Immature natural killer cell (primary cell): ENCODE data around the gene ITPR2. TPM values are rescaled to one million over a fixed set of nuclear protein-coding genes. Genes with fewer than 3 reads are reported as not detected.
"Not testable (repeated sequence)": the region's sequence is repeated elsewhere in the genome, so short reads cannot be mapped to it uniquely, and the experiment has no call there.

Source experiments
- DNase-seq, 3 donors: peaks; one replicate each; pipeline ENCODE4 v3.0.0; 2022; ENCODE audit warnings: mixed read lengths in 1 of 3
- H3K27ac Mint-ChIP-seq, 6 donors: one replicate each; pipeline ENCODE4 v1.8.0; 2020; ENCODE audit warnings: mixed read lengths in 6 of 6, mild to moderate bottlenecking in 5 of 6, inconsistent platforms in 4 of 6, moderate library complexity in 3 of 6
- H3K27me3 Mint-ChIP-seq, 3 donors: one replicate each; pipeline ENCODE4 v1.8.0; 2020 to 2021; ENCODE audit warnings: low read depth in 3 of 3, mild to moderate bottlenecking in 3 of 3, mixed read lengths in 3 of 3, moderate library complexity in 3 of 3, inconsistent platforms in 1 of 3
- H3K36me3 Mint-ChIP-seq, 3 donors: one replicate each; pipeline ENCODE4 v1.8.0; 2020; ENCODE audit warnings: mixed read lengths in 3 of 3, inconsistent platforms in 2 of 3, mild to moderate bottlenecking in 2 of 3
- H3K4me1 Mint-ChIP-seq, 2 donors: one replicate each; pipeline ENCODE4 v1.8.0; 2020; ENCODE audit warnings: inconsistent platforms in 2 of 2, mild to moderate bottlenecking in 2 of 2, mixed read lengths in 2 of 2, moderate library complexity in 1 of 2
- H3K4me3 Mint-ChIP-seq, 5 donors: one replicate each; pipeline ENCODE4 v1.8.0; 2020; ENCODE audit warnings: mild to moderate bottlenecking in 5 of 5, mixed read lengths in 5 of 5, inconsistent platforms in 3 of 5, moderate library complexity in 3 of 5
- H3K9me3 Mint-ChIP-seq, 6 donors: one replicate each; pipeline ENCODE4 v1.8.0; 2020; ENCODE audit warnings: mild to moderate bottlenecking in 6 of 6, mixed read lengths in 6 of 6, inconsistent platforms in 4 of 6, moderate library complexity in 3 of 6
- polyA plus RNA-seq, 3 donors: library from polyadenylated mRNA; unstranded; fragments of 300-500 nt; fragmentation: Illumina TruSeq; gene quantifications; one replicate each; pipeline ENCODE4 v1.2.3, GENCODE V29; 2021

ITPR2 gene
- polyA plus RNA-seq, 3 donors from 2014 or later: 7.2 to 23.4 (median 7.4) TPM

DNA sequence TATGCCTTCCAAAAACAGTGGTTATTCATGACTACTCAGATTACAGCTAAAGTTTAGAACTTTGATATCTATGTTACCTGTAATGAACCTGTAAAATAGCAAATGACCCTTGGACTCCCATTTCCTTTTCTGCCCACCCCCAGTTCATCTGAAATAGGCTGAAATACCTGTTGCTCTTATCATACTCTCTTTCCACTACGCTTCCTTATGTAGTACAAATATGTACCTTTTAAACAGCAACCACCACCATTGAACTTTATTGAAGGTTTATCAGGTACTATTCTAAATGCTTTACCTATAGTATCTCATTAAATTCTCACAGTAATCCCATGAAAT is 398.0 kb downstream of the ITPR2 start:
- H3K36me3 Mint-ChIP-seq: peaks cover 8 to 15% (median 14%) of the 10 kb centered on the region in 3 donors
- H3K9me3 Mint-ChIP-seq: no peaks in the 10 kb centered on the region
- DNase-seq: no peak
- no peaks in the 10 kb centered on the region for H3K27me3 Mint-ChIP-seq
- no peaks in the 10 kb centered on the region for H3K4me1 Mint-ChIP-seq
- H3K4me3 Mint-ChIP-seq: no peak overlapping the region
- H3K27ac Mint-ChIP-seq: no peak overlapping the region

DNA sequence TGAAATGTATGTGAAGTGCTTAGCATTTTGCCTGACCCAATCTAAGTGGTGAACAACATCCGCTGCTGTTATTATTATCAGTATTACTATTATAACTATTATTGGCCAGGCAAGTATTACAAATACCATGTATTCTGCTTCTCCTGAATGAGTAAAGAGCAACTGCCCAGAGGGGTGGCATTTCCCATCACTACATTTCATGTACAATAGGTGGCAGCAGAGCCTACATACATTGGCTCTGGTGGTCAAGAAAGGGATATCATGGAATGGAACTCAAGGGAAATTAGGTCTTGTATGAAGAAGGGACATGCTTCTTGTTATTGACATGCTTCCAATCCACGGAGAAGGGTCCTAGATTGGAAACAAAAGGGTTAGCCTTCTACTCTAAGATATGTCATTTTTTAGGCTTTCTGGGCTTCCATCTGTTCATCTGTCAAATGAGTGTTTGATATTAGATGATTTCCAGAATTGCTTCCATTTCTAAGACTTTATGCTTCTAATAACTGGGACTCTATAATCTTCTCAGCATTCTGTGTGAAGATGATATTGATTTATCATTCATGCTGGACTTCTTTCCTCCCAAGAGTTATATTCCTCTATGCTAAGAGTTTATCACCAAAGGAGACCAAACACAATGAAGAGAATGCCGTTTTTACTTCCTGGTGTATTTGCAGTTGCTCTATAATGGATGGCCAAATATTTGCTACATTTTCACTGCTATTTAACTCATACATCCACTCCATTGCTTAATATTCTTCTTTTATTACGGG is 398.5 kb downstream of the ITPR2 start:
- Mint-ChIP-seq H3K27ac (no peak overlapping the region), H3K9me3 (no peaks in the 10 kb centered on the region), H3K4me3 (no peak overlapping the region), H3K27me3 (no peaks in the 10 kb centered on the region), H3K4me1 (no peaks in the 10 kb centered on the region), H3K36me3 (peaks cover 12% of the 10 kb centered on the region in 3 donors)
- peak in 1 of 3 donors; percentile 3 for DNase-seq

DNA sequence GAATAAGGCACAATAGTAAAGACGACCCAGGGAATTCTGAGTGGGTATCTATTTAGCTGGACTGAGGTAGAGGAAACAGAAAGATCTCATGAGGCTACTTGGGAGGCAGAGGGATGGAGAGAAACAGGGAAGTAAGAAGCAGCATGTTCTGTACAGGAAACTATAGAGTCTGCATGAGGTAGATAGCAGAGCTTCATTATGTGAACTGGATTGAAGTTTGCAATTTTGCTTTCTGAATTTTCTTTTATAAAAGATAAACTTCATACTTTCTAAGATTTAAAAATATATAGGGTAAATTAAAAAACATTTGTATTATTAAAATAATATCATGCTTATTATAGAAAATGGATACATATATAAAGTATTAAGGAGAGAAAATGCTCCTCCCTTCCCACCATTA is 399.3 kb downstream of the ITPR2 start:
- H3K4me3 Mint-ChIP-seq, H3K9me3 Mint-ChIP-seq, H3K27ac Mint-ChIP-seq, DNase-seq, H3K27me3 Mint-ChIP-seq, H3K4me1 Mint-ChIP-seq: not testable (repeated sequence)
- peaks cover 7 to 10% (median 9%) of the 10 kb centered on the region in 3 donors for H3K36me3 Mint-ChIP-seq

GRCh38 chr12:26431211-26431610 is 401.8 kb downstream of the ITPR2 start:
- H3K36me3 Mint-ChIP-seq: peaks cover 6 to 23% (median 10%) of the 10 kb centered on the region in 3 donors

DNA sequence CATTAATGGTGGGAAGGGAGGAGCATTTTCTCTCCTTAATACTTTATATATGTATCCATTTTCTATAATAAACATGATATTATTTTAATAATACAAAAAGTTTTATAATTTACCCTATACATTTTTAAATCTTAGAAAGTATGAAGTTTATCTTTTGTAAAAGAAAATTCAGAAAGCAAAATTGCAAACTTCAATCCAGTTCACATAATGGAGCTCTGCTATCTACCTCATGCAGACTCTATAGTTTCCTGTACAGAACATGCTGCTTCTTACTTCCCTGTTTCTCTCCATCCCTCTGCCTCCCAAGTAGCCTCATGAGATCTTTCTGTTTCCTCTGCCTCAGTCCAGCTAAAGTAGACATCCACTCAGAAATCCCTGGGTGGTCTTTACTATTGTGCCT is 402.4 kb downstream of the ITPR2 start:
- H3K9me3 Mint-ChIP-seq, H3K27me3 Mint-ChIP-seq, DNase-seq, H3K27ac Mint-ChIP-seq, H3K4me3 Mint-ChIP-seq, H3K4me1 Mint-ChIP-seq: not testable (repeated sequence)
- peaks cover 6 to 29% (median 13%) of the 10 kb centered on the region in 3 donors for H3K36me3 Mint-ChIP-seq

More at GRCh38 chr12:26431211-26431610, 401.8 kb downstream of the ITPR2 start:
- no peak for DNase-seq
- H3K4me1 Mint-ChIP-seq: no peaks in the 10 kb centered on the region
- H3K27ac Mint-ChIP-seq: no peak overlapping the region
- no peak overlapping the region for H3K4me3 Mint-ChIP-seq
- no peaks in the 10 kb centered on the region for H3K9me3 Mint-ChIP-seq
- no peaks in the 10 kb centered on the region for H3K27me3 Mint-ChIP-seq

DNA sequence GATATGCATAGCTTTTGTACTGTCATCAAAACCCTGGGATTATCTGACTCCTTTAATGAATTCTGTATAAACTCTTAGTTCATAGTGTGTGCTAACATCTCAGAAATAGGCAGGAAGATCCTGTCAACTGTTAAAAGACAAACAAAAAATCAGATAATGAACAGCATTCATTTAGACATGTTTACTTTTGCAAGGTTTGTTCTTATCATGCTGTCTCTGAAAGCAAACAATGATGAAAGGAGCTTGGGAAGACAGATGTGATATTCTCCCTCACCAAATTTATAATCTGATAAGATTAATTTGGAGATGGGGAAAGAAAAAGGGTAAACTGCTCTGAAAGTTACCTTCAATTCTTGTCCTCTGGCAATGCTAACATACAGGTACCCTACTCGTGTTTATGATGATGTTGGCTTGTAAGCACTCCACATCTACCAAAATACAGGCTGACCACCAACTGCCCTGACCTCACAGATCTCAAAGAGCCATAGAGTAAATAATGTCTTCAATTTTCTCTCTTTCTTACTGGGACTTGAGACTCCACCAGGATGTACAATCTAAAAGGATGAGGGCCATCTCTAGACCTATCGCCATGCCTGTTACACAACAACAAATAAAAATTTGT is 403.8 kb downstream of the ITPR2 start:
- Mint-ChIP-seq H3K4me1 (no peaks in the 10 kb centered on the region), H3K27me3 (no peaks in the 10 kb centered on the region), H3K4me3 (no peak overlapping the region), H3K27ac (peak overlapping the region in 1 of 6 donors; percentile 9), H3K9me3 (no peaks in the 10 kb centered on the region), H3K36me3 (peaks cover 6 to 31% (median 14%) of the 10 kb centered on the region in 3 donors)
- no peak for DNase-seq

DNA sequence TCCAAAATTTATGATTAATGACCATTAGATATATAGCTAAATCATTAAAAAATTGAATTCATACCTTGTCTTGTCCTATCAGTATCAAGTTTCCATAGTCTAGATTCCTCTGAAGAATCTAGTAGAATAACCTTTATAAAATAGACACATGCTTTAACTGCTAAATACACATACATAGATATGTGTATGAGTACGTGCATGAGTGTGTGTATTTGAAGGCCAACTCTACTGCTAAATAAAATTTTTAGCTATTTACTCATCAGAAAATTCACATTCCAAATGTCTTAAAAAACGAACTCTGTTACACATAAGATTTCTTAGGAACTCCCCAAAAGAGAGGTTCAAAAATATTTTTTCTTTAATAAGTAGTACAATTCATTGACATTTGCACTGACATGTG is 404.6 kb downstream of the ITPR2 start:
- H3K27me3 Mint-ChIP-seq: no peaks in the 10 kb centered on the region
- peaks cover 6 to 31% (median 14%) of the 10 kb centered on the region in 3 donors for H3K36me3 Mint-ChIP-seq
- DNase-seq: no peak
- H3K4me3 Mint-ChIP-seq: no peak overlapping the region
- H3K9me3 Mint-ChIP-seq: no peaks in the 10 kb centered on the region
- H3K4me1 Mint-ChIP-seq: no peaks in the 10 kb centered on the region
- H3K27ac Mint-ChIP-seq: no peak overlapping the region

- Mint-ChIP-seq H3K36me3 (peaks cover 2 to 24% (median 12%) of the 10 kb centered on the region in 3 donors), H3K27ac (no peak overlapping the region), H3K27me3 (no peaks in the 10 kb centered on the region), H3K4me1 (no peaks in the 10 kb centered on the region), H3K4me3 (no peak overlapping the region), H3K9me3 (no peaks in the 10 kb centered on the region)
- DNase-seq: no peak
These were observed 406.3 kb downstream of the ITPR2 start for GRCh38 chr12:26426652-26427051.

DNA sequence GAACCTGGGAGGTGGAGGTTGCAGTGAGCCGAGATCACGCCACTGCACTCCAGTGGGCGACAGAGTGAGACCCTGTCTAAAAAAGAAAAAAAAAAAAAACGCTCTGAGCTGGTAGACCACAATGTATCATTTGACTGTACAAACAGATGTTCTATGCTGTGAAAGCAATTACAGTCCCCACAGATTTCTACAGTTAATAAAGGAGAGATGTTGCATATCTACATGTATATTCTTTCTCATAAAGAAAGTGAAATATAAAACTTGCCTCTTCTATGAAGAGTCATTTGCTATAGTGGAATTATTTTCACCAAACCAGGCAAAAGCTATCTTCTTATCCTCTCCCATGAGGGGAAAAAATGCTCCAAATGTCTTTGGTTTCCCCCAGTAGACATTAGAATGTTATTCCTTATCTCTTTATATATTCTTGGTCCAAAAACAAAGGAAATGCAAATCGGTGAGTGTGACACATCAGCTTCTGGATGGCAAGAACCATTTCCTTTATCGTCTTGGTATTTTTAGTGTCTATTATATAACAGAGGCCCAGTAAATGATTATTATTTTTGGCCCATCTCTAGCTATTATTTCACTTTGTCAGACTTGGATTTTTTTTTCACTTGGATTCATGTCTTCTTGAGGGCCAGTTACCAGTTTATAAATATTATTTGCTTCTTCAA is 407.3 kb downstream of the ITPR2 start:
- no peak overlapping the region for H3K27ac Mint-ChIP-seq
- H3K4me1 Mint-ChIP-seq: no peaks in the 10 kb centered on the region
- H3K4me3 Mint-ChIP-seq: no peak overlapping the region
- peaks cover 9 to 30% (median 19%) of the 10 kb centered on the region in 3 donors for H3K36me3 Mint-ChIP-seq
- no peaks in the 10 kb centered on the region for H3K27me3 Mint-ChIP-seq
- DNase-seq: no peak
- no peaks in the 10 kb centered on the region for H3K9me3 Mint-ChIP-seq

- Mint-ChIP-seq H3K27ac (no peak overlapping the region), H3K9me3 (no peaks in the 10 kb centered on the region), H3K36me3 (peaks cover 16 to 42% (median 24%) of the 10 kb centered on the region in 3 donors), H3K4me3 (no peak overlapping the region), H3K4me1 (no peaks in the 10 kb centered on the region), H3K27me3 (peaks cover 0 to 1% (median 0%) of the 10 kb centered on the region in 3 donors)
- no peak for DNase-seq
These were observed 410.1 kb downstream of the ITPR2 start for GRCh38 chr12:26422839-26423398.

DNA sequence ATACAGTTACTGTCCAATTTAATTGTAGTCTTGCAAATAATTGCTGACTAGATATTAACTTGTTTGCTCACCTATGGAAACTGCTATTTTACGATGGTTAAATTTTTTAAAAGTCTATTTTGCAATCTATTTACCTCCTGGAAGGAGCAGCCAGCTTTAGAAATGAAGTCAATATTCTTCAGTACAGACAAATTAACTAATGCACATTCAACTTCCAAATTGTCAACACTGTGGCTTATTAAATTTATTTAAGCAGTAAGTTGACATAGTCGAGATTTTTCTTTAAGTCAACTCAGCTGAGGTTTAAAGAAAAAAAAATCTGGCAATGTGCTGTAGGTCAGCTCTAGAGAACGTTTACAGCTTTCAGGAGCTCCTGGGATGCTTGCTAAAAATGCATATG is 416.4 kb downstream of the ITPR2 start:
- Mint-ChIP-seq H3K9me3 (no peaks in the 10 kb centered on the region), H3K4me1 (no peaks in the 10 kb centered on the region), H3K27ac (no peak overlapping the region), H3K4me3 (no peak overlapping the region), H3K36me3 (peaks cover 35 to 52% (median 41%) of the 10 kb centered on the region in 3 donors), H3K27me3 (peaks cover 0 to 1% (median 1%) of the 10 kb centered on the region in 3 donors)
- no peak for DNase-seq

- Mint-ChIP-seq H3K36me3 (peaks cover 22 to 51% (median 32%) of the 10 kb centered on the region in 3 donors), H3K9me3 (no peaks in the 10 kb centered on the region), H3K4me1 (no peaks in the 10 kb centered on the region), H3K4me3 (no peak overlapping the region), H3K27me3 (peaks cover 0 to 1% (median 0%) of the 10 kb centered on the region in 3 donors), H3K27ac (no peak overlapping the region)
- no peak for DNase-seq
These were observed 422.3 kb downstream of the ITPR2 start for GRCh38 chr12:26410689-26411088.

DNA sequence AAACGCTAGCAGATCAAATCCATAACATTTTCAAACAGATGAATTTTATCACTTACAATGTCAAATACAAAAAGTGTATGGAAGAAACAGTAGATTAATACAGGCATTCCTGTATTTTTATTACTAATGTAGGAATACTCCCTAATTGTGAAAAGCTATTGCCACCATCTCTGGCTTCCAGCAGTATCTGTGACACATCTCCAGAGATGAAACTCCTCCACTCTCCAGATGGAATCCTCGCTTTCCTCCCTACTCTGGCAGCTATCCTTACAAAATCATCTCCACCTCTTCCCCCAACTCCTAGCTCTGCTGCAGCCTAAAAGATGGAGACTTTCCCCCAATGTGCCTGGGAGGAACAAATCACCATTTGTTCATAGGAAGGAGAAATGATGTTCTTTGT is 426.2 kb downstream of the ITPR2 start:
- H3K27me3 Mint-ChIP-seq: no peaks in the 10 kb centered on the region
- H3K4me1 Mint-ChIP-seq: no peaks in the 10 kb centered on the region
- no peaks in the 10 kb centered on the region for H3K9me3 Mint-ChIP-seq
- peaks cover 11 to 26% (median 22%) of the 10 kb centered on the region in 3 donors for H3K36me3 Mint-ChIP-seq
- no peak overlapping the region for H3K4me3 Mint-ChIP-seq
- H3K27ac Mint-ChIP-seq: no peak overlapping the region
- DNase-seq: no peak

DNA sequence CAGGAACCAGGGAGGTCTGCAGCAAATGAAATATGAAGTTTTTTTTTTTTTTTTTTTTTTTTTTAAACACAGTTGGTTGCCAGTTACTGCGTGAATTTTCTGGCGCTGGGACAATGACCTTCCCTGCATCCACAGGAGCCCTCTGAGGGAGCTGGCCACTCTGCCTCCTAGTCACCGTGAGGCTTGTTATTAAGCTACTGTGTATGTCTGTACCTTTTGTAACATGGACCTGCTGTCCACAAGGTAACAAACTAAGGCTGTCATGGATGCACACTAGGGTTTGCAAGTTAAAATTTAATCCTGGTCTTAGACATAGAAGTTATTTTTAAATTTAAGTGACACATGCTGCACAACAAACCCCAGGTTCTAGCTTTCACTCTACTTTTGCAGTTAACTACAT is 426.6 kb downstream of the ITPR2 start:
- Mint-ChIP-seq H3K9me3 (no peaks in the 10 kb centered on the region), H3K4me3 (no peak overlapping the region), H3K27ac (no peak overlapping the region), H3K4me1 (no peaks in the 10 kb centered on the region), H3K27me3 (no peaks in the 10 kb centered on the region), H3K36me3 (peaks cover 11 to 25% (median 21%) of the 10 kb centered on the region in 3 donors)
- DNase-seq: no peak
